ENCODE results near the gene MACROD2. TPM values are rescaled to one million over a fixed set of nuclear protein-coding genes. Genes with fewer than 3 reads are reported as not detected.

The MACROD2 gene
- total and polyA plus RNA-seq, 2 experiments from 2014 or later: 2.8 to 4.3 TPM

DNA sequence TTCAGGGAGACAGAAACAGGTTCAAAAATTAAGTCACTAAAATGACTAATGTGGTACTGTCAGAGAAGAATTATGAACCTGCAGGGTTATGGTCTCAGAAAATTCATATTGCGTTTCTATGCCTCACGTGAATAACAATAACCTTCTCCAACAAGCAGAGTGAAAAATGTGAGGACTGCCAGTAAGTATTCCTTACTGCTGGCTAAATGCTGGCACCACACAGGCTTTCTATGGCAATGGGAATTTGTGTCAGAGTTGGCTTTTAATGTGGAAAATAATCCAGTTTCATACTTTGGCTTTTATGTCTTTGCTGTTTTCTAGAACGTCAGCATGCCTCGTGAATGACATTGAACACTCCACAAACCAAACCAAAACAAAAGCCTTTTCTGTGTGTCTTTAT lies 1922.0 kb downstream of the MACROD2 start:
- Histone ChIP-seq H3K79me2 (replicated peaks; ENCODE audit: insufficient read depth) (no peaks in the 10 kb centered on the region), H3F3A (replicated peaks; ENCODE audit: low read depth) (no peaks in the 10 kb centered on the region), H2AFZ (peak overlapping the region; percentile 8; the same call in 1 of the 2 replicates), H4K20me1 (replicated peaks; ENCODE audit: insufficient read depth) (no peaks in the 10 kb centered on the region), H3K36me3 (ENCODE audit: insufficient read depth) (no peaks in the 10 kb centered on the region), H3K4me3 (no peak overlapping the region), H3K9me2 (ENCODE audit: insufficient read depth) (no peaks in the 10 kb centered on the region; the same call in 1 of the 2 replicates), H3K4me1 (ENCODE audit: insufficient read depth) (no peaks in the 10 kb centered on the region), H3K27ac (ENCODE audit: low read depth) (no peak overlapping the region), H3K4me2 (no peak overlapping the region), H3K27me3 (ENCODE audit: insufficient read depth) (no peaks in the 10 kb centered on the region)
- peaks cover 25% of the 10 kb centered on the region; the same call in 2 of the 3 replicates for H3K4me1 Mint-ChIP-seq
- no peaks in the 10 kb centered on the region for H3K36me3 Mint-ChIP-seq (ENCODE audit: low read depth)
- DNase-seq (ENCODE audit: low spot score) (no peak), ATAC-seq (no peak)
- no peak overlapping the region for H3K4me3 Mint-ChIP-seq
- H3K9me3 Mint-ChIP-seq: no peaks in the 10 kb centered on the region
- TF ChIP-seq NANOG (IDR thresholded peaks at IDR 0.05; ENCODE audit: borderline replicate concordance): no peak
- no peak for TF ChIP-seq ZNF114 (CRISPR knock-in tag; IDR thresholded peaks at IDR 0.05)
- no peak for TF ChIP-seq JUNB (IDR thresholded peaks at IDR 0.05; ENCODE audit: unreplicated experiment)
- TF ChIP-seq, protein P1, sequence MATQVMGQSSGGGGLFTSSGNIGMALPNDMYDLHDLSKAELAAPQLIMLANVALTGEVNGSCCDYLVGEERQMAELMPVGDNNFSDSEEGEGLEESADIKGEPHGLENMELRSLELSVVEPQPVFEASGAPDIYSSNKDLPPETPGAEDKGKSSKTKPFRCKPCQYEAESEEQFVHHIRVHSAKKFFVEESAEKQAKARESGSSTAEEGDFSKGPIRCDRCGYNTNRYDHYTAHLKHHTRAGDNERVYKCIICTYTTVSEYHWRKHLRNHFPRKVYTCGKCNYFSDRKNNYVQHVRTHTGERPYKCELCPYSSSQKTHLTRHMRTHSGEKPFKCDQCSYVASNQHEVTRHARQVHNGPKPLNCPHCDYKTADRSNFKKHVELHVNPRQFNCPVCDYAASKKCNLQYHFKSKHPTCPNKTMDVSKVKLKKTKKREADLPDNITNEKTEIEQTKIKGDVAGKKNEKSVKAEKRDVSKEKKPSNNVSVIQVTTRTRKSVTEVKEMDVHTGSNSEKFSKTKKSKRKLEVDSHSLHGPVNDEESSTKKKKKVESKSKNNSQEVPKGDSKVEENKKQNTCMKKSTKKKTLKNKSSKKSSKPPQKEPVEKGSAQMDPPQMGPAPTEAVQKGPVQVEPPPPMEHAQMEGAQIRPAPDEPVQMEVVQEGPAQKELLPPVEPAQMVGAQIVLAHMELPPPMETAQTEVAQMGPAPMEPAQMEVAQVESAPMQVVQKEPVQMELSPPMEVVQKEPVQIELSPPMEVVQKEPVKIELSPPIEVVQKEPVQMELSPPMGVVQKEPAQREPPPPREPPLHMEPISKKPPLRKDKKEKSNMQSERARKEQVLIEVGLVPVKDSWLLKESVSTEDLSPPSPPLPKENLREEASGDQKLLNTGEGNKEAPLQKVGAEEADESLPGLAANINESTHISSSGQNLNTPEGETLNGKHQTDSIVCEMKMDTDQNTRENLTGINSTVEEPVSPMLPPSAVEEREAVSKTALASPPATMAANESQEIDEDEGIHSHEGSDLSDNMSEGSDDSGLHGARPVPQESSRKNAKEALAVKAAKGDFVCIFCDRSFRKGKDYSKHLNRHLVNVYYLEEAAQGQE (IDR thresholded peaks at IDR 0.05; ENCODE audit: unreplicated experiment): no peak
- TF ChIP-seq CREB1 (CRISPR knock-in tag; IDR thresholded peaks at IDR 0.05; ENCODE audit: low read depth): no peak
- TF ChIP-seq STAT1 (IDR thresholded peaks at IDR 0.05; ENCODE audit: unreplicated experiment): no peak
- TF ChIP-seq POLR2AphosphoS5 (IDR thresholded peaks at IDR 0.05; ENCODE audit: low read depth): no peak
- TF ChIP-seq, protein P2, sequence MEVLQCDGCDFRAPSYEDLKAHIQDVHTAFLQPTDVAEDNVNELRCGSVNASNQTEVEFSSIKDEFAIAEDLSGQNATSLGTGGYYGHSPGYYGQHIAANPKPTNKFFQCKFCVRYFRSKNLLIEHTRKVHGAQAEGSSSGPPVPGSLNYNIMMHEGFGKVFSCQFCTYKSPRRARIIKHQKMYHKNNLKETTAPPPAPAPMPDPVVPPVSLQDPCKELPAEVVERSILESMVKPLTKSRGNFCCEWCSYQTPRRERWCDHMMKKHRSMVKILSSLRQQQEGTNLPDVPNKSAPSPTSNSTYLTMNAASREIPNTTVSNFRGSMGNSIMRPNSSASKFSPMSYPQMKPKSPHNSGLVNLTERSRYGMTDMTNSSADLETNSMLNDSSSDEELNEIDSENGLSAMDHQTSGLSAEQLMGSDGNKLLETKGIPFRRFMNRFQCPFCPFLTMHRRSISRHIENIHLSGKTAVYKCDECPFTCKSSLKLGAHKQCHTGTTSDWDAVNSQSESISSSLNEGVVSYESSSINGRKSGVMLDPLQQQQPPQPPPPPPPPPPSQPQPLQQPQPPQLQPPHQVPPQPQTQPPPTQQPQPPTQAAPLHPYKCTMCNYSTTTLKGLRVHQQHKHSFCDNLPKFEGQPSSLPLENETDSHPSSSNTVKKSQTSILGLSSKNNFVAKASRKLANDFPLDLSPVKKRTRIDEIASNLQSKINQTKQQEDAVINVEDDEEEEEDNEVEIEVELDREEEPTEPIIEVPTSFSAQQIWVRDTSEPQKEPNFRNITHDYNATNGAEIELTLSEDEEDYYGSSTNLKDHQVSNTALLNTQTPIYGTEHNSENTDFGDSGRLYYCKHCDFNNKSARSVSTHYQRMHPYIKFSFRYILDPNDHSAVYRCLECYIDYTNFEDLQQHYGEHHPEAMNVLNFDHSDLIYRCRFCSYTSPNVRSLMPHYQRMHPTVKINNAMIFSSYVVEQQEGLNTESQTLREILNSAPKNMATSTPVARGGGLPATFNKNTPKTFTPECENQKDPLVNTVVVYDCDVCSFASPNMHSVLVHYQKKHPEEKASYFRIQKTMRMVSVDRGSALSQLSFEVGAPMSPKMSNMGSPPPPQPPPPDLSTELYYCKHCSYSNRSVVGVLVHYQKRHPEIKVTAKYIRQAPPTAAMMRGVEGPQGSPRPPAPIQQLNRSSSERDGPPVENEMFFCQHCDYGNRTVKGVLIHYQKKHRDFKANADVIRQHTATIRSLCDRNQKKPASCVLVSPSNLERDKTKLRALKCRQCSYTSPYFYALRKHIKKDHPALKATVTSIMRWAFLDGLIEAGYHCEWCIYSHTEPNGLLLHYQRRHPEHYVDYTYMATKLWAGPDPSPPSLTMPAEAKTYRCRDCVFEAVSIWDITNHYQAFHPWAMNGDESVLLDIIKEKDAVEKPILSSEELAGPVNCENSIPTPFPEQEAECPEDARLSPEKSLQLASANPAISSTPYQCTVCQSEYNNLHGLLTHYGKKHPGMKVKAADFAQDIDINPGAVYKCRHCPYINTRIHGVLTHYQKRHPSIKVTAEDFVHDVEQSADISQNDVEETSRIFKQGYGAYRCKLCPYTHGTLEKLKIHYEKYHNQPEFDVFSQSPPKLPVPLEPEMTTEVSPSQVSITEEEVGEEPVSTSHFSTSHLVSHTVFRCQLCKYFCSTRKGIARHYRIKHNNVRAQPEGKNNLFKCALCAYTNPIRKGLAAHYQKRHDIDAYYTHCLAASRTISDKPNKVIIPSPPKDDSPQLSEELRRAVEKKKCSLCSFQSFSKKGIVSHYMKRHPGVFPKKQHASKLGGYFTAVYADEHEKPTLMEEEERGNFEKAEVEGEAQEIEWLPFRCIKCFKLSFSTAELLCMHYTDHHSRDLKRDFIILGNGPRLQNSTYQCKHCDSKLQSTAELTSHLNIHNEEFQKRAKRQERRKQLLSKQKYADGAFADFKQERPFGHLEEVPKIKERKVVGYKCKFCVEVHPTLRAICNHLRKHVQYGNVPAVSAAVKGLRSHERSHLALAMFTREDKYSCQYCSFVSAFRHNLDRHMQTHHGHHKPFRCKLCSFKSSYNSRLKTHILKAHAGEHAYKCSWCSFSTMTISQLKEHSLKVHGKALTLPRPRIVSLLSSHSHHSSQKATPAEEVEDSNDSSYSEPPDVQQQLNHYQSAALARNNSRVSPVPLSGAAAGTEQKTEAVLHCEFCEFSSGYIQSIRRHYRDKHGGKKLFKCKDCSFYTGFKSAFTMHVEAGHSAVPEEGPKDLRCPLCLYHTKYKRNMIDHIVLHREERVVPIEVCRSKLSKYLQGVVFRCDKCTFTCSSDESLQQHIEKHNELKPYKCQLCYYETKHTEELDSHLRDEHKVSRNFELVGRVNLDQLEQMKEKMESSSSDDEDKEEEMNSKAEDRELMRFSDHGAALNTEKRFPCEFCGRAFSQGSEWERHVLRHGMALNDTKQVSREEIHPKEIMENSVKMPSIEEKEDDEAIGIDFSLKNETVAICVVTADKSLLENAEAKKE (CRISPR knock-in tag; IDR thresholded peaks at IDR 0.05): no peak
- TF ChIP-seq ZNF331 (CRISPR knock-in tag; IDR thresholded peaks at IDR 0.05; ENCODE audit: low read depth): no peak
- no peak for TF ChIP-seq EZH2phosphoT487 (IDR thresholded peaks at IDR 0.05; ENCODE audit: unreplicated experiment)
- TF ChIP-seq, protein P3, sequence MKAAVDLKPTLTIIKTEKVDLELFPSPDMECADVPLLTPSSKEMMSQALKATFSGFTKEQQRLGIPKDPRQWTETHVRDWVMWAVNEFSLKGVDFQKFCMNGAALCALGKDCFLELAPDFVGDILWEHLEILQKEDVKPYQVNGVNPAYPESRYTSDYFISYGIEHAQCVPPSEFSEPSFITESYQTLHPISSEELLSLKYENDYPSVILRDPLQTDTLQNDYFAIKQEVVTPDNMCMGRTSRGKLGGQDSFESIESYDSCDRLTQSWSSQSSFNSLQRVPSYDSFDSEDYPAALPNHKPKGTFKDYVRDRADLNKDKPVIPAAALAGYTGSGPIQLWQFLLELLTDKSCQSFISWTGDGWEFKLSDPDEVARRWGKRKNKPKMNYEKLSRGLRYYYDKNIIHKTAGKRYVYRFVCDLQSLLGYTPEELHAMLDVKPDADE (IDR thresholded peaks at IDR 0.05): no peak
- TF ChIP-seq, protein P4, sequence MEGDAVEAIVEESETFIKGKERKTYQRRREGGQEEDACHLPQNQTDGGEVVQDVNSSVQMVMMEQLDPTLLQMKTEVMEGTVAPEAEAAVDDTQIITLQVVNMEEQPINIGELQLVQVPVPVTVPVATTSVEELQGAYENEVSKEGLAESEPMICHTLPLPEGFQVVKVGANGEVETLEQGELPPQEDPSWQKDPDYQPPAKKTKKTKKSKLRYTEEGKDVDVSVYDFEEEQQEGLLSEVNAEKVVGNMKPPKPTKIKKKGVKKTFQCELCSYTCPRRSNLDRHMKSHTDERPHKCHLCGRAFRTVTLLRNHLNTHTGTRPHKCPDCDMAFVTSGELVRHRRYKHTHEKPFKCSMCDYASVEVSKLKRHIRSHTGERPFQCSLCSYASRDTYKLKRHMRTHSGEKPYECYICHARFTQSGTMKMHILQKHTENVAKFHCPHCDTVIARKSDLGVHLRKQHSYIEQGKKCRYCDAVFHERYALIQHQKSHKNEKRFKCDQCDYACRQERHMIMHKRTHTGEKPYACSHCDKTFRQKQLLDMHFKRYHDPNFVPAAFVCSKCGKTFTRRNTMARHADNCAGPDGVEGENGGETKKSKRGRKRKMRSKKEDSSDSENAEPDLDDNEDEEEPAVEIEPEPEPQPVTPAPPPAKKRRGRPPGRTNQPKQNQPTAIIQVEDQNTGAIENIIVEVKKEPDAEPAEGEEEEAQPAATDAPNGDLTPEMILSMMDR (conservative IDR thresholded peaks at IDR 0.05; ENCODE audit: low read depth in 2 of 2): no peak
- TF ChIP-seq EZH2 (IDR thresholded peaks at IDR 0.05; ENCODE audit: low read depth, unreplicated experiment): no peak
- H3K27ac Mint-ChIP-seq: no peak overlapping the region
- no peaks in the 10 kb centered on the region for H3K27me3 Mint-ChIP-seq (ENCODE audit: insufficient read depth, low read depth, poor library complexity)

All from GM23338 (cell line).